Activated CD4-positive, alpha-beta T cell treated with anti-CD3 and anti-CD28 coated beads for 24 hours (primary cell): Measurements from ENCODE around the gene TTC13.

Experiments
- DNase-seq, 2 donors: peaks; one replicate each; pipeline ENCODE4 v3.0.0-alpha.2; 2020; ENCODE audit warnings: low read depth in 2 of 2

The TTC13 gene

DNA sequence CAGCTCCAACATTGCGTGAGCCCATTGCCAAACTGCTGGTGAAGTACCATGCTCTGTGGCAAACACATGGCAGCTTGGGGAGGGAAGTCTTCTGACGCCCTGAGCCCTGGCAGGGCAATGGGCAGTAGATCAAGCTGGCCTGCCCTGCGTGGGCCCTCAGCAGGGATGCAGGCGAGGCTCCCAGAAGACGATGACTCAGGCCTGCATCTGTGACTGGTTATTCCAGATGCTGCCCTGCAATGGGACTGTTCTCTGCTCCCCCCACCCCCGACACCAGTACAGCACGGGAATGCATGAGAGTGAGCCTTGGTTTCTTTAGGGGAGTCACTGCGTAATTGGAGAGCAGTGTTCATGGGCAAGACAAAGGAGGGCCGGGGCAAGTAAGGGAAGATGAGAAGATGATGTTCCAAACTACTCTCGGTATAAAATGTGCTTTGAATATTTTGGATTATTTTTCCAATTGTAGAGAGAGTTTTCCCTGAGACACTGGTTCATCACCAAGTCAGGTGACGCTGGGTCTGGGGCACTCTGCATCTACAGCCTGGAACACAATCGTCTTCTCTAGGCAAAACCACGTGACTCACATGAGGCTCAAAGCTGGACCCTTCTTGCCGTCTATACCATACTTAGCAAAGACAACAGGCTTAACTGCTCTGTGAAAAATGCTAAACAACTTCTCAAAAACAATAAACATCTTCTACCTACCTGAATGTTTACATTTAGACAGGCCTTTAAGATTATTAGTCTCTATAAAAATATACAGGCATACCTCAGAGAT, 101.3 kb downstream of the TTC13 start:
- DNase-seq, result no peak

- no peak for DNase-seq
Measured at GRCh38 chr1:230876660-230877059, 102.0 kb downstream of the TTC13 start.

- no peak for DNase-seq
Measured at GRCh38 chr1:230875370-230875769, 103.3 kb downstream of the TTC13 start.

DNA sequence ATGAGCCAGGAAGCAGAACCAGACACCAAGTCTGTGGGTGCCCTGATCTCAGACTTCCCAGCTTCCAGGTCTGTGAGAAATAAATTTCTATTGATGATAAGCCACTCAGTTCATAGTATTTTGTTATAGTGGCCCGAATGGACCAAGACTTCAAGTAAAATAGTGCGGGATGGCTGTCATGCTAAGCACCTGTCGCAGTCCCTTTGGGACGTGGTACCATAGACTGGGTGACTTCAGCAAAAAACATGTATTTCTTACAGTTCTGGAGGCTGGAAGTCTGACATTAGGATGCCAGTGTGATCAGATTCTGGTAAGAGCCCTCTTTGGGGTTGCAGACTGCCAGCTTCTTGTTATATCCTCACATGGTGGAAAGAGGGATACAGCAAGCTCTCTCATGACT, 107.7 kb downstream of the TTC13 start:
- no peak for DNase-seq

GRCh38 chr1:230869500-230869899, 109.2 kb downstream of the TTC13 start:
- no peak for DNase-seq

GRCh38 chr1:230868736-230869385, 109.8 kb downstream of the TTC13 start:
- peak in 1 of 2 donors; percentile 24 for DNase-seq

DNA sequence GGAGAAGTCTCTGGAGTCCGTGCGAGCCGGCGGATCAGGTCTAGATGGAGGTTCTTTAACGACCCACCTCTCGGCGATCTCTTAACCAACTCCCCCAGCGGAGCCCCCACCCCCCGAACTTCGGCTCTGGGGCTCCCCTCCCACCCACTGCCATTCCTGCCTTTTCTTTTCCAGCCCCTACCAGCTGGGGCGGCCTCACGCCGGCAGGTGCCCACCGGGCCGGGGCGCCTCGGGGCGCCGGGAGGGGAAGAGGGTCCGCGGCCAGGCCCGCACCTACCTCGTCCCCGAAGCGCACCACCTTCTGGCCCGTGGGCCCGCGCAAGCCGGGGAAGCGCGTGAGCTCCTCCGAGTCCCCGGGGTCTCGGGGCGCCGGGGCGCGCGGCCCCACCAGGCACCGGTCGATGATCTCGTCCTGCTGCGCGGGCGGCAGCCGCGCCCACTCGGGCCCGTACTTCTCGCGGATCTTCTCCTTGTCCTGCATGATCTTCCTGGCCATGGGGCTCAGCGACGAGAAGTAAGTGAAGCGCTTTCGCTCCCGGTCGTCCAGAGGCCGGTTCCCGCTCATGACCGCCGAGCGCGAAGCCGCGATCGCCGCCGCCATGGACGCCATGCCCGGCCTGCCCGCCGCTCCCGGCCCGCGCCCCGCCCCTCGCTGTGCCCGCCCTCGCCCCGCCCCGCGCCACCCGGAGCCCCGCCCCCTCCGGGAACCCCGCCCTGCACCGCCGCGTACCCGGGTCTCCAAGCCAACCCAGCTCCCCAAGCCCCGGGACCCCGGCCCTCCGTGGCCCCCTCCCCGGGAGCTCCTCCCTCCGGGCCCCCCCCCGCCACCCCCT, 110.5 kb downstream of the TTC13 start, which contains the start of gene C1orf198:
TSS of gene C1orf198 (minus strand) at position 619 of the 833 bp plus-strand sequence. CDS start at position 610, 9 bp downstream.
- DNase-seq, result peak; percentile 60 to 70

DNA sequence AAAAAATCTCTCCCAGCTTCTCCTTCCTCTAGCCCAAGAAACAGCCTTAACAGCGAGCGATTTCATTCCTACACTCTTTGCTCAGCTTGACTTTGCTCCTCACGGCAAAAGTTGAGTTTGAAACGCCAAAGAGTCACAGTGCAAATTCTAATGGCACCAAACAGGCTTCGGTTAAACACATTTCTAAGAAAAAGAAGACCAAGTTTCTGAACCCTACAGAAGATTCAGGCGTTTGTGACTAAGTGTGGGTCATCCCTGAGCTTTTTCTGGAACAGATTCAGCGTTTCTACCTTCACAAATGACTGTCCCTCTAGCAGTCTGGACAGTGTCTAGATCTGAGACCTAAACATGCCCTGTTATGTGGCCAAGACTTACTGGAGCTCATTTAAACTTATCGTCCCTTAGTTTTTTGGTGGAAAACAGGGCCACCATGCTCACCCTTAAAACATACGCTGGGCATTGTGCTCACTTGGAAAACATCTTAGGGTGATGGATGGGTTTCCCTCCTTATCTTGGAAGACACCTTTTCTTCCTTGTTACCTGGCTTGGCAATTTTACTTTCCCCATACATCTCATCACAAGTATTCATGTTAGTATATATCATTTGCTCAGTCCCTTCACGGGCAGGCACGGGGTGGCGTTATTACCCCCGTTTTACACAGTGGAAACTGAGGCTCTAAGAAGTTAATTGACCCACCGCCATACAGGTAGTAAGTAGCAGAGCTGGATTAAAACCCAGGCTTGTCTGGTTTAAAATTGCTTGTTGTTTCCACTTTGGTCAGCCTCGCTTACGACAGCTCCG, 111.4 kb downstream of the TTC13 start:
- no peak for DNase-seq

- no peak for DNase-seq
Measured at GRCh38 chr1:230866171-230867070, 112.2 kb downstream of the TTC13 start.

DNA sequence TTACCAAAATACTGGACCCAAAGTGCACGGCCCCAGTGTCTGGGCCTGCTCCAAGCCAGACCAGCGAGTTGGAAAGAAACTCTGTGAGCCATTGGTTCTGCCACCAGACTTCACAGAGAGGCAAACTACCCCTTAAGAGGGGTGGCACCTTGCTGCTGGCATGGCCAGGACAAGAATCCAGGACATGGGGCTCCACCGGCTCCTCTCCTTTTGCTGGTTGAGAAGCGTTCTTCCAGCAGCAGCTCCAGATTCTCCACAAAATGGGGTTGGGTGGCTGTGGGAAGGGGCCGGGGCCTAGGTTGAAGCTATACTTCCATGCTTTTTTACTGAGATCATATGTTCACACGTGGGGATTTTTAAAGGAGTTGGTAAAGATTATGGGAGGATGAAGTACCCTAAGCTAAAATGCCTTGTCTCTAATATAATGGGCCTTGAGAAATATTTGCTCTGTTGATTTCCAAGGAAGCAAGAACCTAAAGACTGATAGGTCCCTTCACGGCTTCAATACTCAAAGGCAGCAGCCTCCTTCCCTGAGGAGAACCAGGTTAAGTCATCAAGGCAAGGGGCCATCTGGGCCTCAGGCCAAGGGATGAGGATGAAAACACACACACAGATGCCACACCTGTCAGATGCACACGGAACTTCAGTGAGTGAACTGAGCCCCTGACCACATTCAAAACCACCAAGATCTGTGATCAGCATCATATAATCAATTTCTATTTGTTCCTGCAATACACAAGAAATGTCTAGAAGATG, 113.4 kb downstream of the TTC13 start:
- DNase-seq, result no peak

GRCh38 chr1:230864441-230864840, 114.2 kb downstream of the TTC13 start:
- DNase-seq, result no peak

- no peak for DNase-seq
Measured at GRCh38 chr1:230863449-230863848, 115.2 kb downstream of the TTC13 start.

GRCh38 chr1:230861970-230862595, 116.6 kb downstream of the TTC13 start:
- no peak for DNase-seq

DNA sequence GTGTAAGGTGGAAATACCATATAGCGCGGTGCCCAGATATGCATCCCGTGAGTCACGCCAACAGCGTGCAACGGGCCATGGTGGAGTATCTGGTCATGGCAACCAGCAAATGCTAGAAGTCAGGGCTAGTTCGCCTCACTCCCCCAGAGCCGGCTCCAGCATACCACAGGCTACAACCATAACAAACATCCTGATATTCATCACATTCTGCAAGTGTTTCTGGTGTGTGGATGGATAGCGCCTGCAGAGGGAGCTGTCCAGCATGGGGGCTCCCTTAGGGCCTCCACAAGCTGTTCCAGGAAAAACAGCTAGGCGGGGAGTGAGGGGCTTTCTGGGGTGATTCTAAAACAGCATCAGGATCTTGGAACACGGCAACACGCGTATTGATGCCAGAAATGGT, 117.2 kb downstream of the TTC13 start:
- DNase-seq, result no peak

DNA sequence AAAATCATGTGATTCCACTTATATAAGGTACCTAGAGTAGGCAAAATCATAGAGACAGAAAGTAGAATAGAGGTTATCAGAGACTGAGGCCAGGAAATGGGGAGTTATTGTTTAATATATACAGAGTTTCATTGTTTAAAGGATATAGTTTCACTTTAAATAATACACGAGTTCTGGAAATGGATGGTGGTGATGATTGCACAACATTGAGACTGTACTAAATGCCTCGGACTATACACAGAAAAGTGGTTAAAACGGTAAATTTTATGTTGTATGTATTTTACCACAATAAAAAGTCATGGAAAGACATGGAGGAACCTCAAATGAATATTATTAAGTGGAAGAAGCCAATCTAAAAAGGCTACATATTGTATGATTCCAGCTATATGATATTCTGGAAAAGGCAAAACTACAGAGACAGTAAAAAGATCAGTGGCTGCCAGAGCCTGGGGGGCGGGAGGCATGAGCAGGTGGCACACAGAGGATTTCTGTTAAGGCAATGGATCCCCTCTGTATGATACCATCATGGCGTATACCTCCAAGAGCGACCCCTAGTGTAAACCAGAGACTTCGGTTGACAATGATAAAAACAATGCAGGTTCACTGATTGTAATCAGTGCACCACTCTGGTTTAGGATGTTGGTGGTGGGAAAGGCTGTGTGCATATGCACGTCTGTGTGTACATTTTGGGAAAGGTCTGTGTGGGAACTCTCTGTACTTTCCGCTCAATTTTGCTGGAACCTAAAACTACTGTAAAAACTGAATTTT, 117.9 kb downstream of the TTC13 start:
- DNase-seq, result no peak

- no peak for DNase-seq
Measured at GRCh38 chr1:230858918-230859729, 119.5 kb downstream of the TTC13 start.

DNA sequence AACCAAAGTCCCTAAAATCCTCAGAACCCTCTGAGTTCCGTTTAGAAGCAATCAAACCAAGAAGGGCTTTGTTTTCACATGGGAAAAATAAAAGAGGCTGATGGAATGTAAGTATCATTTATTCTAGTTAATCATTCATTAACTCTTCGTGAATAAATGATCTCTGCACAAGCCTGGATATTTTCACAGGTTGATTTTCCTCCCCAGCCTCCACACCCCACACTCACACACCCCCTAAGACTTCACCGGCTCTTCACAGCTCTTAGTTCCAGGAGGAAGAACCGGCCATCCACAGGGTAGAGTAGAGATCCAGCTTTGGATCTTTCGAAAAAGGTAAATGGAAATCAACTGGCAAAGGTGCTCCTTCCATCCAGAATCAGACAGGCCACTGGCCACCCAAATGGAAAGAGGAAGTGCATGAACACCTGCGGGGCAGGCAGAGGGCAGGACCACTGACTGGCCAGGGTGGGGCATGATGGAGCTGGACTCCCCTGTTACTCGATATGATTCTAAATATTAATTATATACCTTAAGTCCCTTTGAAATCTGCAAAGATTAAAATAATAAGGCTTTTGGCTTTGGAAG, 120.3 kb downstream of the TTC13 start:
- no peak for DNase-seq
